LNCAP (cell line): ENCODE measurements around the gene MUC3A.

Source experiments
- CTCF ChIP-seq: fragments of 450-650 bp; IDR thresholded peaks from 2 replicates; pipeline ENCODE4 v1.5.1; 2017; ENCODE audit warnings: mild to moderate bottlenecking

Gene MUC3A, protein sequence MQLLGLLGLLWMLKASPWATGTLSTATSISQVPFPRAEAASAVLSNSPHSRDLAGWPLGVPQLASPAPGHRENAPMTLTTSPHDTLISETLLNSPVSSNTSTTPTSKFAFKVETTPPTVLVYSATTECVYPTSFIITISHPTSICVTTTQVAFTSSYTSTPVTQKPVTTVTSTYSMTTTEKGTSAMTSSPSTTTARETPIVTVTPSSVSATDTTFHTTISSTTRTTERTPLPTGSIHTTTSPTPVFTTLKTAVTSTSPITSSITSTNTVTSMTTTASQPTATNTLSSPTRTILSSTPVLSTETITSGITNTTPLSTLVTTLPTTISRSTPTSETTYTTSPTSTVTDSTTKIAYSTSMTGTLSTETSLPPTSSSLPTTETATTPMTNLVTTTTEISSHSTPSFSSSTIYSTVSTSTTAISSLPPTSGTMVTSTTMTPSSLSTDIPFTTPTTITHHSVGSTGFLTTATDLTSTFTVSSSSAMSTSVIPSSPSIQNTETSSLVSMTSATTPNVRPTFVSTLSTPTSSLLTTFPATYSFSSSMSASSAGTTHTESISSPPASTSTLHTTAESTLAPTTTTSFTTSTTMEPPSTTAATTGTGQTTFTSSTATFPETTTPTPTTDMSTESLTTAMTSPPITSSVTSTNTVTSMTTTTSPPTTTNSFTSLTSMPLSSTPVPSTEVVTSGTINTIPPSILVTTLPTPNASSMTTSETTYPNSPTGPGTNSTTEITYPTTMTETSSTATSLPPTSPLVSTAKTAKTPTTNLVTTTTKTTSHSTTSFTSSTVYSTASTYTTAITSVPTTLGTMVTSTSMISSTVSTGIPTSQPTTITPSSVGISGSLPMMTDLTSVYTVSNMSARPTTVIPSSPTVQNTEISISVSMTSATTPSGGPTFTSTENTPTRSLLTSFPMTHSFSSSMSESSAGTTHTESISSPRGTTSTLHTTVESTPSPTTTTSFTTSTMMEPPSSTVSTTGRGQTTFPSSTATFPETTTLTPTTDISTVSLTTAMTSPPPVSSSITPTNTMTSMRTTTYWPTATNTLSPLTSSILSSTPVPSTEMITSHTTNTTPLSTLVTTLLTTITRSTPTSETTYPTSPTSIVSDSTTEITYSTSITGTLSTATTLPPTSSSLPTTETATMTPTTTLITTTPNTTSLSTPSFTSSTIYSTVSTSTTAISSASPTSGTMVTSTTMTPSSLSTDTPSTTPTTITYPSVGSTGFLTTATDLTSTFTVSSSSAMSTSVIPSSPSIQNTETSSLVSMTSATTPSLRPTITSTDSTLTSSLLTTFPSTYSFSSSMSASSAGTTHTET (N-terminal part only)

DNA sequence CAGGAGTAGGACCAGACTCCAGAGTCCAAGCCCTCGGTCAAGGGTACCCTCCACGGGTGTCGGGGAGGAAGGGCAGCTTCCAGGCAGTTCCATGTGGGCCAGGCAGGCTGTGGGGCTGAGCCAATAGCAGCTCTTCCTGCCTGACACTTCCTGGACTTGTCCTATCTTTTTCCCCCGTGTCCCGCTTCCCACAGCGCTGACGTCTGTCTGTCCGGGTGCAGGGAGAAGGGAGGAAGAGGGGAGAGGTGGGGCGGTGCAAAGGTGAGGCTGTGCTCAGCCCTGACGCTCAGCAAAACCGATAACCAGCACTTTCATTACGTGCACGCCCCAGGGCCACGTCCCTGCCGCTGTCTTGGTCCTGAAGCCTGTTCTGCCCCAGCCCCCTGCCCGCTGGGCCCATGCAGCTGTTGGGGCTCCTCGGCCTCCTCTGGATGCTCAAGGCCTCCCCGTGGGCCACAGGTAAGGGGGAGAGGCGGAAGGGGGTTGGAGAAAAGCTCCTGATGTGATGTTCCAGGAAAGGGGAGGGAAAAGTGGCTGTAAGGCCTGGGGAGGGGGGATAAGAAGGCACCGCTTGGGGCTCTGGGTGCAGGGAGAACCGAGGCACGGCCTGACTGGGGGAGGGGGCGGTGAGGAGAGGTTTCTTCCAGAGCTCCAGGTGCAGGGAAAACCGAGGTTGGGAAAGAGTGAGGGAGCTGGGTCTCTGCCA, at the start of gene MUC3A:
MUC3A (plus strand) TSS at position 308 of the 706 bp plus-strand sequence; CDS start at position 399, 91 bp downstream.
- no peak for TF ChIP-seq CTCF

- no peak for TF ChIP-seq CTCF
Measured at GRCh38 chr7:100900978-100901377, 48.4 kb upstream of the MUC3A start.

- no peak for TF ChIP-seq CTCF
Measured at GRCh38 chr7:100901921-100902332, 47.4 kb upstream of the MUC3A start.

DNA sequence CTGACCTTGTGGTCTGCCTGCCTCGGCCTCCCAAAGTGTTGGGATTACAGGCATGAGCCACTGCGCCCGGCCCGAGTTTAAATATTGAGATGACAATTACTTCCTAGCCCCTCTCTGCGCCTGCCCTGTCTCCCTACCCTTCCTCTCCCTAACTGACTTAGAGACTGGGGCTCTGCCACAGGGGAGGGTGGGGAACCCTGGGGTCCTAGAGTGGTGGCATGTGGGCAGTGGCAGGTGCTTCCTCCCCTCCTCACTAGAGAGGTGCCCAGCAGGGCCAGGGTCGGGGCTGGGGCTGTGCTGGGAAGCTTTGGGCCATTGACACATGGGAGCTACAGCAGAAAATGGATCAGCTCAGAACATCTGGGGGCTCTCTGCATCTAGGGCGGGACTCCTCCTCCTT, 46.7 kb upstream of the MUC3A start:
- no peak for TF ChIP-seq CTCF

DNA sequence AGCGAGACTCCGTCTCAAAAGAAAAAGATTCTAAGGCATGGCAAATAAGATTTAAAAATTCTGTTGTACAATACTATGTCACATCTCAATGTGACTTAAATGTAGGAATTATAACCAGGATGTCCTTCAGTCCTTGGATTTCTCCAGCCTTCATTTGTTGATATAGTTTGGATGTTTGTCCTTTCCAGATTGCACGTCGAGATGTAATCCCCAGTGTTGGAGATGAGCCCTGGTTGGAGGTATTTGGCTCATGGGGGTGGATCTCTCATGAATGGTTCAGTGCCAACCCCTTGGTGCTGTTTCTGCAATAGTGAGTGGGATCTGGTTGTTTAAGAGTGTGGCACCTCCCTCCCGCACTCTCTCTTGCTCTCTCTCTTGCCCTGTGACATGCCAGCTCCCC, 40.8 kb upstream of the MUC3A start:
- TF ChIP-seq CTCF: no peak

GRCh38 chr7:100911484-100911883, 37.9 kb upstream of the MUC3A start:
- TF ChIP-seq CTCF: no peak
